ENCODE data around the gene BMS1. TPM values are rescaled to one million over a fixed set of nuclear protein-coding genes. Genes with fewer than 3 reads are reported as not detected.

Gene BMS1
- total RNA-seq, 1 experiment from 2014 or later = 36.3 TPM

DNA sequence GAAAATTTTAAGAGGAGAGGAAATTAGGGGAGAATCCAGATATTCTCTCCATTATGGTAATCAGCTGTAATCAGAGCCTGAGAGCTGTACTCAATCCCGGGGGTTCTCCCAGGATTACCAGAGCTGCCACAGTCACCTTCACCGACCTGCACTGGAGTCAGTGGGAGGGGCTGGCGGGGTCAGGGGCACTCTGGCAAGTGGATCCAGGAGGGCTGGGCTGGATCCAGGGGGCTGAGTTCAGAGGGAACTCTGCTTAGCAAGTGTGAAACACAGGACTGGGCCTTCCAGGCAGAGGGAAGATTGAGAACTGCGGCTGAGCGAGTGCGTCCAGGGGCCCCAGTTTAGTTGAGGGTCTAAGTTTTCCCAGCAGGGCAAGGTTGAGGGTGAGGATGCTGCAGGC is 89.2 kb downstream of the BMS1 start:
- no TSS peak for BruUV-seq (replicated peaks)
- ChIA-PET POLR2A (no interaction called here), CTCF (no interaction called here)
- Histone ChIP-seq H3K36me3 (ENCODE audit: control insufficient read depth, insufficient read depth, low read length) (no peaks in the 10 kb centered on the region), H3K4me3 (ENCODE audit: low read depth, low read length) (no peak overlapping the region), H3K4me1 (no peaks in the 10 kb centered on the region), H3K27me3 (replicated peaks; ENCODE audit: control insufficient read depth, insufficient read depth, low read length) (no peaks in the 10 kb centered on the region), H3K9me3 (no peaks in the 10 kb centered on the region)
- H3K36me3 Mint-ChIP-seq (ENCODE audit: insufficient read depth, unreplicated experiment) = no peaks in the 10 kb centered on the region
- no peaks in the 10 kb centered on the region for H3K4me1 Mint-ChIP-seq (ENCODE audit: low read depth, unreplicated experiment)
- intact Hi-C loops (cut with micrococcal nuclease; ENCODE audit: unreplicated experiment) = no loop called here
- no peak overlapping the region for H3K4me3 Mint-ChIP-seq (ENCODE audit: unreplicated experiment)
- TF ChIP-seq, protein P1, sequence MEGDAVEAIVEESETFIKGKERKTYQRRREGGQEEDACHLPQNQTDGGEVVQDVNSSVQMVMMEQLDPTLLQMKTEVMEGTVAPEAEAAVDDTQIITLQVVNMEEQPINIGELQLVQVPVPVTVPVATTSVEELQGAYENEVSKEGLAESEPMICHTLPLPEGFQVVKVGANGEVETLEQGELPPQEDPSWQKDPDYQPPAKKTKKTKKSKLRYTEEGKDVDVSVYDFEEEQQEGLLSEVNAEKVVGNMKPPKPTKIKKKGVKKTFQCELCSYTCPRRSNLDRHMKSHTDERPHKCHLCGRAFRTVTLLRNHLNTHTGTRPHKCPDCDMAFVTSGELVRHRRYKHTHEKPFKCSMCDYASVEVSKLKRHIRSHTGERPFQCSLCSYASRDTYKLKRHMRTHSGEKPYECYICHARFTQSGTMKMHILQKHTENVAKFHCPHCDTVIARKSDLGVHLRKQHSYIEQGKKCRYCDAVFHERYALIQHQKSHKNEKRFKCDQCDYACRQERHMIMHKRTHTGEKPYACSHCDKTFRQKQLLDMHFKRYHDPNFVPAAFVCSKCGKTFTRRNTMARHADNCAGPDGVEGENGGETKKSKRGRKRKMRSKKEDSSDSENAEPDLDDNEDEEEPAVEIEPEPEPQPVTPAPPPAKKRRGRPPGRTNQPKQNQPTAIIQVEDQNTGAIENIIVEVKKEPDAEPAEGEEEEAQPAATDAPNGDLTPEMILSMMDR (IDR thresholded peaks at IDR 0.05; ENCODE audit: insufficient read depth in 1 of 2, low read depth in 1 of 2, low read length in 1 of 2, severe bottlenecking in 1 of 2, unreplicated experiment in 1 of 2) = no peak
- H3K27me3 Mint-ChIP-seq (ENCODE audit: insufficient read depth, unreplicated experiment) = peaks cover 15% of the 10 kb centered on the region
- no peaks in the 10 kb centered on the region for H3K9me3 Mint-ChIP-seq (ENCODE audit: unreplicated experiment)
- no peak overlapping the region for H3K27ac Mint-ChIP-seq (ENCODE audit: unreplicated experiment)
- DNase-seq = no peak

- Mint-ChIP-seq H3K4me1 (ENCODE audit: low read depth, unreplicated experiment) (no peaks in the 10 kb centered on the region), H3K27me3 (ENCODE audit: insufficient read depth, unreplicated experiment) (peaks cover 15% of the 10 kb centered on the region)
- CTCF ChIA-PET = no interaction called here
Observed at GRCh38 chr10:42872865-42873435, 90.4 kb downstream of the BMS1 start.

DNA sequence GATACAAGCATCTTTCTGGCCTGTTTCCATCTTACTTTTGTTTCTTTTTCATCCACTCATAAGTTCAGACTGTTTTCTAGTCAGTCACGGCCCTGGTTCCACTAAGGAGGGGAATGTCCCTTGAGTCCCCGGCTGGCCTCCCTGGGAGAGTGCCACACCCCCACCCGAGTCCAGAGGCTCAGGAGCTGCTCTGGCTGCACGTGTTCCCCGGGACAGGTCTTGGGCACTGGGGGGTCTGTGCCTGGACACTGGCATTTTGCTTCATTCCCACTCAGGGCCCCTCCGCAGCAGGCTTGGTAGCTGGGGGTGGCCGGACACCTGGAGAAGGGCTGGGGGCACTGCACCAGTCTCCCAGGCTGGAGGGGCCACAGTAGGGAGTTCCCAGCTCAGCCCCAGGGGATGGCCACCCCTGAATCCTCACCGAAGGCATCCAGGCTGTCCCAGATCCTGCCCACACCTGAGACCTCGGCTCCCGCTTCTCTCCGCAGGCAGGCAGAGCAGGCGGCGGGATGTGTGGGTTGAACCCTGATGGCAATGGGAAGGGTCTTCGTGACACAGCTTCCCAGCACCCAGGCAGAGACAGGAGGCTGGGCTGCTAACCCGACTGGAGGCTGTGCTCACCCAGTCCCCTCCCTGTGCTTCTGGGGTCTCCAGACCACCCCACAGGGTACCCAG is 92.3 kb downstream of the BMS1 start:
- H3K4me1 Mint-ChIP-seq (ENCODE audit: low read depth, unreplicated experiment) = no peaks in the 10 kb centered on the region
- BruUV-seq (replicated peaks) = no TSS peak
- no peak overlapping the region for H3K27ac Mint-ChIP-seq (ENCODE audit: unreplicated experiment)
- no peaks in the 10 kb centered on the region for H3K27me3 ChIP-seq (replicated peaks; ENCODE audit: control insufficient read depth, insufficient read depth, low read length)
- no peaks in the 10 kb centered on the region for H3K36me3 ChIP-seq (ENCODE audit: control insufficient read depth, insufficient read depth, low read length)
- no peak overlapping the region for H3K4me3 Mint-ChIP-seq (ENCODE audit: unreplicated experiment)
- ChIA-PET POLR2A (no interaction called here), CTCF (no interaction called here)
- no peak overlapping the region for H3K4me3 ChIP-seq (ENCODE audit: low read depth, low read length)
- no peaks in the 10 kb centered on the region for H3K9me3 ChIP-seq
- intact Hi-C loops (cut with micrococcal nuclease; ENCODE audit: unreplicated experiment) = no loop called here
- H3K4me1 ChIP-seq = no peaks in the 10 kb centered on the region
- no peak for DNase-seq
- H3K36me3 Mint-ChIP-seq (ENCODE audit: insufficient read depth, unreplicated experiment) = no peaks in the 10 kb centered on the region
- peaks cover 14% of the 10 kb centered on the region for H3K27me3 Mint-ChIP-seq (ENCODE audit: insufficient read depth, unreplicated experiment)
- TF ChIP-seq, protein P1 (IDR thresholded peaks at IDR 0.05; ENCODE audit: insufficient read depth in 1 of 2, low read depth in 1 of 2, low read length in 1 of 2, severe bottlenecking in 1 of 2, unreplicated experiment in 1 of 2) = no peak
- H3K9me3 Mint-ChIP-seq (ENCODE audit: unreplicated experiment) = peaks cover 3% of the 10 kb centered on the region

More at GRCh38 chr10:42872865-42873435, 90.4 kb downstream of the BMS1 start:
- H3K27me3 ChIP-seq (replicated peaks; ENCODE audit: control insufficient read depth, insufficient read depth, low read length) = no peaks in the 10 kb centered on the region
- TF ChIP-seq, protein P1 (IDR thresholded peaks at IDR 0.05; ENCODE audit: insufficient read depth in 1 of 2, low read depth in 1 of 2, low read length in 1 of 2, severe bottlenecking in 1 of 2, unreplicated experiment in 1 of 2) = no peak
- H3K36me3 Mint-ChIP-seq (ENCODE audit: insufficient read depth, unreplicated experiment) = no peaks in the 10 kb centered on the region
- no peak overlapping the region for H3K4me3 Mint-ChIP-seq (ENCODE audit: unreplicated experiment)
- BruUV-seq (replicated peaks) = no TSS peak
- DNase-seq = no peak
- H3K4me3 ChIP-seq (ENCODE audit: low read depth, low read length) = no peak overlapping the region
- H3K27ac Mint-ChIP-seq (ENCODE audit: unreplicated experiment) = no peak overlapping the region
- no peaks in the 10 kb centered on the region for H3K9me3 ChIP-seq
- intact Hi-C loops (cut with micrococcal nuclease; ENCODE audit: unreplicated experiment) = no loop called here
- no peaks in the 10 kb centered on the region for H3K9me3 Mint-ChIP-seq (ENCODE audit: unreplicated experiment)
- H3K4me1 ChIP-seq = no peaks in the 10 kb centered on the region
- H3K36me3 ChIP-seq (ENCODE audit: control insufficient read depth, insufficient read depth, low read length) = no peaks in the 10 kb centered on the region
- POLR2A ChIA-PET = no interaction called here
